ENCODE measurements around the gene NLRX1.
"Not testable (repeated sequence)": the region's sequence is repeated elsewhere in the genome, so short reads cannot be mapped to it uniquely, and the experiment has no call there.

NLRX1 gene

DNA sequence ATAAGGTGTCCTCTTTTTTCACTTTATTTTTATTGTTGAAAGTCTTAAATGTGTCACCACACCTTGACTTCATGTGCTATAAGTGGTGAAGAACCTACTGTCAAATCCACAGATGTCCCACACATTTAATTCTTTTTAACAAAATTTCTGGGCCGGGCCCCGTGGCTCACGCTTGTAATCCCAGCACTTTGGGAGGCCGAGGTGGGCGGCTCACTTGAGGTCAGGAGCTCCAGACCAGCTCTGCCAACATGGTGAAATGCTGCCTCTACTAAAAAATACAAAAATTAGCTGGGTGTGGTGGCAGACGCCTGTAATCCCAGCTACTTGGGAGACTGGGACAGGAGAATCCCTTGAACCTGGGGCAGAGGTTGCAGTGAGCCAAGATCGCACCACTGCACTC lies 40.7 kb downstream of the NLRX1 start:
- DNase-seq (ENCODE audit: low read depth), result no peak

DNA sequence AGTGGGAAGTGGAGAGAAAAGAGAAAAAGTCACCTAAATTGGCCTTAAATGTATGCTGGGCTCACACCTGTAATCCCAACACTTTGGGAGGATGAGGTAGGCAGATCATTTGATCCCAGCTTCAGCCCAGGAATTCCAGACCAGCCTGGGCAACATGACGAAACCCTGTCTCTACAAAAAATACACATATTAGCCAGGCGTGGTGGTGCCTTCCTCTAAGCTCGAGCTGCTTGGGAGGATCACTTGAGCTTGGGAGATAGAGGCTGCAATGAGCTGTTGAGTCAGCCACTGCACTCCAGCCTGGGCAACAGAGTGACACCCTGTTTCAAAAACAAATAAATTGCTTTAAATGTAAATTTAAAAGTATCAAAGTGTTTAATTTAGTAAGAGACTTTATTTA lies 41.5 kb downstream of the NLRX1 start:
- DNase-seq (ENCODE audit: low read depth), result no peak

DNA sequence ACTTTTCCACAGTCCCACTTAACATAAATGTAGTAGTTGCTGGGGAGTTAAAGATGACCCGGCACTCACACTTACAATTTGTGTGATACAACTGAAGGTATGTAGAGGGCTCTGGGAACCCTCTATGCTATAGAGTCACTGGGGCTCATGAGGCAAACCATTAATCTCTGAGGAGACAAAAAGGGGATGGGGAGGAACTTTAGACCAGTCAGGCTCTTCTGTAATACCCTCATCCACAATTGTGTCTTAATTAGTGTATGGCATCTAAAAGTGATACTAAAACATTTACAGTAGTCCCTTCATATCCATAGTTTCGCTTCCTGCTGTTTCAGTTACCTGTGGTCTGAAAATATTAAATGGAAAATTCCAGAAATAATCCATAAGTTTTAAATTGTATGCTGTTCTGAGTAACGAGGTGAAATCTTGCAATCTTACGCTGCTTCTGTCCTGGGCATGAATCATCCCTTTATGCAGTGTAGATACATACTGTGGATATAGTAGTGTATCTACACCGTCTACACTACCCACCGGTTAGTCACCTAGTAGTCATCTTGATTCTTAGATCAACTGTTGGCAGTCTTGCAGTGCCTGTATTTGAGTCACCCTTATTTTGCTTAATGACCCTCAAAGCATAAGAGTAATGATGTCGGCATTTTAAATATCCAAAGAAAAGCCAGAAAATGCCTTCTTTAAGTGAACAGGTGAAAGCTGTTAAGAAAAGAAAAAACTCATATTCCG lies 49.8 kb downstream of the NLRX1 start:
- DNase-seq (ENCODE audit: low read depth), result no peak

DNA sequence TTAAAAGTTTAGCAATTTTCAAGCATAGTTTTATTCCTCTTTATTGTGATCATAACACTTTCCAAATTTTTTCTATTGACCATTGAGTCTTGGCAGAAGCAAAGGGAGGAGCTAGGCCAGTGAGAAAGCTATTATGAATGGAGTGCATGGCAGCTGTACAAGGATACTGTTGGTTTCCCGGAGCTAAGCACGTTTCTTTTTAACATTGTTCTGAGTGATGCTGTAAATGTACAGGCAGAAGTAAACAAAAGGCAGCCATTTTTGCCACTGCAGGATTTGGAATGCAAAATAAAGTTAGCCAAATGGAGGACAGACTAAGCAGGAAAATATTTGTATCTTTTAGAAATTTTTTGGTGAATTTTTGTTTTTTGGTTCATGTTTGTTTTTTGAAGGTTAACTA lies 53.8 kb downstream of the NLRX1 start:
- DNase-seq (ENCODE audit: low read depth), result no peak

DNA sequence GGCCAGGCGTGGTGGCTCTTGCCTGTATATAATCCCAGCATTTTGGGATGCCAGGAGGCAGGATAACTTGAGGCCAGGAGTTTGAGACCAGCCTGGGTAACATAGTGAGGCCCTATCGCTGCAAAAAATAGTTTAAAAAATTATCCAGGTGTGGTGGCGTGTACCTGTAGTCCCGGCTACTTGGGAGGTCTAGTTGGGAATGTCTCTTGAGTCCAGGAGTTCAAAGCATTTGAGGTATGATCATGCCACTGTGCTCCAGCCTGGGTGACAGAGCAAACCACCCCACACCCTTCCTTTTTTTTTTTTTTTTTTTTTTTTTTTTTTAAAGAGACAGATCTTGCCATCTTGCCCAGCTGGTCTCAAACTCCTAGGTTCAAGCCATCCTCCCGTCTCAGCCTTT lies 54.4 kb downstream of the NLRX1 start:
- DNase-seq (ENCODE audit: low read depth), result no peak

DNA sequence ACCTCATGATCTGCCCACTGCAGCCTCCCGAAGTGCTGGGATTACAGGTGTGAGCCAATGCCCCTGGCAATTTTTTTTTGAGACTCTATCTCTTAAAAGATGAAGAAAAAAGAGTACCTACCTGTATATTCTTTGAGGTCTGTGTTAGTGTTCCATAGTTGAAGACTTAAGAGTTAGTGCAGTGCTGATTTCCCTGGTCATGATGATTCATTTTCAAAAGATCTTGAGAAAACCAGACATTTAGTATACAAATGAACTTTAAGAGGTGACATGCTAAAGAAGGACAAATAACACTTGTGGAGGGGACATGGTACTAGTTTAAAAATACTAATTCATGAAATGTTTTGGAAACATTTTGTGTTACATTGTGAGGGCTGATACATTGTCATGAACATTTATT lies 55.3 kb downstream of the NLRX1 start:
- no peak for DNase-seq (ENCODE audit: low read depth)

DNA sequence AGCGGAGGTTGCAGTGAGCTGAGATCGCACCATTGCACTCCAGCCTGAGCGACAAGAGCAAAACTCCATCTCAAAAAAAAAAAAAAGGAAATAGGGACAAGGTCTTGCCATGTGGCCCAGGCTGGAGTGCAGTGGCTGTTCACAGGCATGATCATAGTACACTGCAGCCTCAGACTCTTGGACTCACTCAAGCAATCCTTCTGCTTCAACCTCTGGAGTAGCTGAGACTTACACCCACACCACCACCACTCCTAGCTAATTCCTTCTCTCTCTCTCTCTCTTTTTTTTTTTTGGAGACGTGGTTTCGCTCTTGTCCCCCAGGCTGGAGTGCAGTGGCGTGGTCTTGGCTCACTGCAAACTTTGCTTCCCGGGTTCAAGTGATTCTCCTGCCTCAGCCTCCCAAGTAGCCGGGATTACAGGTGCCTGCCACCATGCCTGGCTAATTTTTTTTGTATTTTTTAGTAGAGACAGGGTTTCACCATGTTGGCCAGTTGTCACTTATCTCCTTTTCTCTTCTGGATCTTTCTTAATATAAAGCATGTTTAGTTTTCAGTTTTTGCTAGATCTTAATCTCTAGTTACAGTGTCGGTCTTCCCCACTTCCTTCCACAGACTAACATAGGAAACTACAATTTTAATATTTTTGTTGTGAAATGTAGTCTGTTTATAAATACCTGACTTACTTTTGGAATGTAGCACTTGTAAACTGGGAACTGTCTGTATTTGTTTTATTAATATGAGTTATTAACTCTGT lies 60.2 kb downstream of the NLRX1 start:
- not testable (repeated sequence) for DNase-seq (ENCODE audit: low read depth)

DNA sequence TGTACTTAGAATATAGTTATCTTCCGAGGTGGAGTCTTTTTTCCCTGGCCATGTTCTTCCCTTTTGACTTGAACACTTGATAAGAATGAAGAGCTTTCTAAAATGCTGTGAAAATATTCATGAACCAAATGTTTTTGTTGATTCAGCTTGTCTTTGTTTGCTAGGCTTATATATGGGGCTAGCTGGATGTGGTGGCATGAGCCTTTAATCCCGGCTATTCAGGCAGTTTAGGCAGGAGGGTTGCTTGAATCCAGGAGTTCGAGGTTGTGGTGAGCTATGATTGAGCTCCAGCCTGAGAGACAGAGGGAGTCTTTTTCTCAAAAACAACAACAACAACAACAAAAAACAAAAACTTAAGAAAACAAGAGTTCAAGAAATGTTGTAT lies 60.8 kb downstream of the NLRX1 start:
- no peak for DNase-seq (ENCODE audit: low read depth)

DNA sequence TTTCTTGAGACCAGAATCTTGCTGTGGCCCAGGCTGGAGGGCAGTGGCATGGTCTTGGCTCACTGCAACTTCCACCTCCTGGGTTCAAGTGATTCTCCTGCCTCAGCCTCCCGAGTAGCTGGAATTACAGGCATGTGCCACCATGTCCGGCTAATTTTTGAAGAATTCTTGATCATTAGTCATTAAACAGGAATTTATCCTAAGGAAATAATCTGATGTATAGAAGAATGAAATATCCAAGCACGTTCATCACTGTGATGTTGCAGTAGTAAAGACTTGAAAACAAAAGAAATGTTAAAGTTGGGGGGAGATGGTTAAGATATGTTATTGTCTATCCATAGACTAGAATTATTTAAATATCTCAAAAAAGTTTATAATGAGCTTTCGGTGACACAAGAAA lies 61.2 kb downstream of the NLRX1 start:
- DNase-seq (ENCODE audit: low read depth), result no peak

All from activated T-helper 9 cell treated with anti-CD3 and anti-CD28 coated beads, Interleukin-2, amount 50 U/mL, for 16 hours (primary cell).